NCI-H187 treated with DMSO at 0.1 percent for 48 hours (cell line): ENCODE results near the gene TSEN15.

Experiments
- DNase-seq: peaks from one replicate; lab custom pipeline; 2025; lab: John Stamatoyannopoulos, UW

TSEN15 gene

GRCh38 chr1:184051485-184052193 lies at the start of gene TSEN15:
Gene TSEN15 (plus strand): TSS chr1:184051730. CDS start chr1:184051756, 26 bp downstream.
- DNase-seq, result peak; percentile 46

GRCh38 chr1:184002071-184002470 lies 49.5 kb upstream of the TSEN15 start:
- DNase-seq, result no peak

- DNase-seq, result no peak
Observed at GRCh38 chr1:184004935-184005334, 46.6 kb upstream of the TSEN15 start.

- no peak for DNase-seq
Observed at GRCh38 chr1:184005506-184005905, 46.0 kb upstream of the TSEN15 start.

GRCh38 chr1:184010788-184011187 lies 40.7 kb upstream of the TSEN15 start:
- no peak for DNase-seq

GRCh38 chr1:184012187-184012586 lies 39.3 kb upstream of the TSEN15 start:
- DNase-seq, result no peak

- DNase-seq, result no peak
Observed at GRCh38 chr1:184014271-184014670, 37.3 kb upstream of the TSEN15 start.

- no peak for DNase-seq
Observed at GRCh38 chr1:184016169-184016568, 35.4 kb upstream of the TSEN15 start.

GRCh38 chr1:184017306-184017705 lies 34.2 kb upstream of the TSEN15 start:
- DNase-seq, result no peak

GRCh38 chr1:184018622-184019021 lies 32.9 kb upstream of the TSEN15 start:
- DNase-seq, result no peak

GRCh38 chr1:184019069-184019468 lies 32.5 kb upstream of the TSEN15 start:
- DNase-seq, result no peak

- no peak for DNase-seq
Observed at GRCh38 chr1:184019506-184019905, 32.0 kb upstream of the TSEN15 start.

GRCh38 chr1:184020328-184020727 lies 31.2 kb upstream of the TSEN15 start:
- DNase-seq, result no peak

- DNase-seq, result no peak
Observed at GRCh38 chr1:184020855-184021254, 30.7 kb upstream of the TSEN15 start.

- DNase-seq, result no peak
Observed at GRCh38 chr1:184021728-184022127, 29.8 kb upstream of the TSEN15 start.

GRCh38 chr1:184022668-184023067 lies 28.9 kb upstream of the TSEN15 start:
- no peak for DNase-seq

GRCh38 chr1:184023171-184023570 lies 28.4 kb upstream of the TSEN15 start:
- DNase-seq, result no peak

- DNase-seq, result no peak
Observed at GRCh38 chr1:184025242-184025675, 26.3 kb upstream of the TSEN15 start.

GRCh38 chr1:184027826-184028695 lies 23.5 kb upstream of the TSEN15 start:
- no peak for DNase-seq

GRCh38 chr1:184028854-184029623 lies 22.5 kb upstream of the TSEN15 start:
- no peak for DNase-seq

GRCh38 chr1:184030433-184031091 lies 21.0 kb upstream of the TSEN15 start:
- no peak for DNase-seq

GRCh38 chr1:184031092-184031408 lies 20.5 kb upstream of the TSEN15 start:
- DNase-seq, result no peak
